Measurements from ENCODE around the gene MCTP1.

MCTP1 gene

DNA sequence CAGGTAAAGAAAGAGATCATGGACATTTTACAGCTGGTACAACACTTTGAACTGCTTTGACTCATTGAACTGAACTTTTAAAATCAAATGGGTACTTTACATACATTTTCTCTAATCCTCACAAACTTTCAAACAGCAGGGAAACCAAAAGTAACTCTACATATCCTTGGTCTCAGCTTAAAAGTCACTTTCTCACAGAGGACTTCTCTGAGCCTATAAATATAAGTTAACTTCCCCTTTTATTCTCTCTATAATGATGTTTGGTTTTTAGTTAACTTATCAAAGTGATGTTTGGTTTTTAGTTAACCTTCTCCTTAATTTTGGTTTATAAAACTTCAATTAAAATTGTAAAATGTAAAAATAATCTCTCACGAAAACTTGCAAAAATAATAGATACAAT lies 209.8 kb downstream of the MCTP1 start:
- DNase-seq (ENCODE audit: low spot score), result no peak

DNA sequence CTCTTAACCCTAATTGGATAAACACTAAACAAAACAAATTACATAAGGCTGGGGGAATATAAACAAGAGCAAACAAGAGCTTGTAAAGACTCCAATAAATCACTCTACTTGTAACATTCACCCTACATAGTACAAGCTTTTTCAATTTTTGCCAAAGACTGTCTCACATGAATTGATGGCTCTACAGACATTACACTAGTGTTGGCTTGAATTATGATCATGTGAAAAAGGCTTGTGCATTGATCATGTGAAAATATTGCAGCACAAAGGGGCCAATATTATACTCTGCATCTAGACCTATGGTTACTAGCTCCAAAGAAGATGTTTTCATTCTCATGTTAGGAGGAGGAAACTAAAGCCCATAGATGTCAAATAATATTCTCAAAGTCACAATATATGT lies 212.6 kb downstream of the MCTP1 start:
- no peak for DNase-seq (ENCODE audit: low spot score)

DNA sequence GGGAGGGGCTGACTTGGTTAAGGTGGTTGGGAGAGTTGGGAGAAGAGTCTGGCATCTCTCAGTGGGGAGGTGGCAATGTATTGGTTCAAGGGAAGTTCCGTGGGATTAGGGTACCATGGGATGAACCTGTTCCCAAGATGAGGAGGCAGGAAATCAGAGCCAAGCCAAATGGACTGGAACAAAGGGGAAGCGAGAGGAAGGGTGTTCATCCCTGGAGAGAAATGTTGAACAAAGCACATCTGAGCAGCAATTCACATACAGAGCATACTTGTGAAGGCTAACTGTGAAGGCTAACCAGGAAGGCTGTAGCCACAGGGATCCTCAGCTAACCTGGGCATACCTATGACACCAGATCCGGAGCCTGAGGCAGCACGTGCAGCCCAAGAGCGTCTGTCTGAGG lies 214.0 kb downstream of the MCTP1 start:
- no peak for DNase-seq (ENCODE audit: low spot score)

DNA sequence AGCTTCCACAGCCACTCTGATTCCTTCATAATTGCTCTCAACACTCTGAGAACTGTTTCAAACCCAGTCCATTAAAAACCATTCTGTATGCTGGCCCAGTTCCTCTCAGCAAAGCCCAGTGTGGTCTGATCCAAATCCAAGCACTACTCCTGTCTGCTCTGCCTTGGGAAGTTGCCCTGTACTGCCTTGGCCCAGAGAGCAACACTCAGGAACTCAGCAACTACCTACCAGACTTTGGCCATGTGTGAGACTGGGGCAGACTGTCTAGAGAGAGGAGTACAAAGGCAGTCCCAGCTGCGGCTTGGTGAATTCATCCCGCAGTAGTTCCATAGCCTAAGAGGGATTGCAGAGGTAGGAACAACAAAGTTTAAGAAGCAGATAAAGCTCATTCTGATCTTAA lies 214.4 kb downstream of the MCTP1 start:
- DNase-seq (ENCODE audit: low spot score), result no peak

DNA sequence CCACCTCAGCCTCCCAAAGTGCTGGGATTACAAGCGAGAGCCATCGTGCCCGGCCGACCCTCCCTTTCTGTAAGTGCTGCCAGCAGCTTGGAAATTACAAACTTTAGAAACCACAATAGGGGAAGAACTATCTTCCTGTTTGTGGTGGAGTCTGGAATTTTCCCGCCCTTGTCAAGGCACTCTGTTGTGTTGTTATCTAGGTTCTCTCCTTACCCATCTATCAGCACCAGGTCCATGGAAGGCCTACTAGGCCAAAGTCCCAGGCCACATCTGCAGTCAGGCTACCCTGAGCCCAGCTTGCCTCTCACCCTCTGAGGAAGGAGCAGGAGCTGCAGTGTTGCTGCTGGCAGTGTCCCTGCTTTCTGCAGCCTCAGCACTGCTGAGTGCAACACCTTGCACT lies 214.9 kb downstream of the MCTP1 start:
- no peak for DNase-seq (ENCODE audit: low spot score)

DNA sequence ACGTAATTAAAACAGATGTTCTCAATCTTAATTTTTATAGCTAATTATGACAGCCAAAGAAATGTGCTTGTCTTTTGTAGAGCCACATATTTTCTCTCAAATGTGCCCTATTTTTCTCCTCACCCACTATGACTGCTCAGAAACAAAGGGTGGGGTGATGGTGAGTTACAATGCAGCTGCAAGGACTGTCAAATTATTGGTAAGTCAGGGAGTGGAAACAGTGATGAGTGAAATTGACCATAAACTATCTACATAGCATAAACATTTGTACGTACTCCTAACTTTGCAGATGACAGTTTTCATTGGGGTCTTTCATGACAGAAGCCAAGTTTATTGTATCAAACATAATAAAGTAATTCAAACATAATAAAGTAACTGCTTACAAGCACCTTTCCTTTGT lies 215.9 kb downstream of the MCTP1 start:
- DNase-seq (ENCODE audit: low spot score), result no peak

DNA sequence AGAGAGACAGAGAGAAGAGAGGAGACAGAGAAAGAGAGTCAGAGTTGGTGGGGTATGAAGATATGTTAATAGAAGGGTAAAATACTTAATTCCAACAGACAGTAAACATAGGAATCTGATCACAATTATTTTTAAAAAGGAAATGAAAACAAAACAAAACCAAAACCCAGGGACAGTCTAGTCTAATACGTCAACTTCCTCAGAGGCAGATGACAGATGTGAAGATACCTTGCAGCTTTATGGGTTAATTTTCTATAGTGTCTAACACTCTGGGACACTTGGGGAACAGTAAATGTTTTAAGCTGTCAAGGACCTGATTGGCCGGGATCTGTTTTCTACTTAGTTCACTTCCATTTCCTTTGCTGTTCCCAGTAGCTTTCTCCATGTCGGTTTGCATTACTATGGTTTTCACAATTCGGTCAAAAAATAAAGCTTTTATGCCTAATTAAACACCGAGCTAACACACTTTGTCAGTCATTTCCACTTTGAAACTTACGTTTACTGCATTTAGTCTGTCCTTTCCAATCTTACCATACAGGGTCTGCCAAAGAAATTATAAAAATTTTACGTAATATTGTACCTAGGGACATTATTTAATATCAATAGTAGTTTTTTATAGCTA lies 216.5 kb downstream of the MCTP1 start:
- no peak for DNase-seq (ENCODE audit: low spot score)

DNA sequence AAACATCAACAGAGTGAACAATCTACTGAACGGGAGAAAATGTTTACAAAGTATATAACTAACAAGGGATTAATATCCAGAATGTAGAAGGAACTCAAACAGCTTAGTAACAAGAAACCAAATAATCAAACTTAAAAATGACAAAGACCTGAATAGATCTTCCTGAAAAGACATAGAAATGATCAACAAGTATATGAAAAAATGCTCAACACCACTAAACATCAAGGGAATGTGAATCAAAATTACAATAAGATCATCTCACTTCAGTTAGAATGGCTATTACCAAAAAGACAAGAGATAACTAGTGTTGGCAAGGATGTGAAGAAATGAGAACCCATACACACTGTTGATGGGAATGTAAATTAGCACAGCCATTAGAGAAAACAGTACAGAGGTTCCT lies 218.8 kb downstream of the MCTP1 start:
- DNase-seq (ENCODE audit: low spot score), result no peak

DNA sequence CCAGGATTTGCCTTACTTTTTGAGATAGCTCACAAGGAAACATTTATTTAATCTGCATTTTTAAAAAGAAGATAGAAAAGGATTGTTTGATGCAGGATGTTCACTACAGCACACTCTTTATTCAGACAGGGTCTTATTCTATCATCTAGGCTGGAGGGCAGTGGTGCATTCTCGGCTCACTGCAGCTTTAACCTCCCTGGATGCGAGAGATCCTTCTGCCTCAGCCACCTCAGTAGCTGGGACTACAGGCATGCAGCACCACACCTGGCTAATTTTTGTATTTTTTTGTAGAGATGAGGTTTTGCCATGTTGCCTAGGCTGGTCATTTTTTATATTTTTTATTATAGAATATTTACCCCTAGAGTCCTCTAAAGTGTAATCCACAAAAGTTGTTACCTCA lies 221.4 kb downstream of the MCTP1 start:
- DNase-seq (ENCODE audit: low spot score), result no peak

DNA sequence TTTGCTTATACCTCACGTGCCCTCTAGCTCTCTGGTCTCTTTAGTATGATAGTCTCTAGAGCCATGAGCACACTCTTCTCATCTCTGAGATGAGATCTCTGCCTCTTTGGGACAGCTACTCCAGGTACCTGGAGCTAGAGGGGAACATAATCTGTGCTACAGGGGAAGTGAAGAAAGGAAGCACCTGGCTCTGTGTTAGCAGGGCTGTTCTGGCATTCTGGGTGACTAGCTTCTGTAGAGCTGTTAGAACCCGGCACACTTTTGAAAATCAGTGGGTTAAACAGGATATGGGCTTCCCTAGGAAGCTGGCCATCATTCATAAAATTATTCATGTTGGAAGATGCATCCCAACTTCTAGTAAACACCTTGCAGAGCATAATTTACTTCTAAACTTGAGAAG lies 224.8 kb downstream of the MCTP1 start:
- DNase-seq (ENCODE audit: low spot score), result no peak

DNA sequence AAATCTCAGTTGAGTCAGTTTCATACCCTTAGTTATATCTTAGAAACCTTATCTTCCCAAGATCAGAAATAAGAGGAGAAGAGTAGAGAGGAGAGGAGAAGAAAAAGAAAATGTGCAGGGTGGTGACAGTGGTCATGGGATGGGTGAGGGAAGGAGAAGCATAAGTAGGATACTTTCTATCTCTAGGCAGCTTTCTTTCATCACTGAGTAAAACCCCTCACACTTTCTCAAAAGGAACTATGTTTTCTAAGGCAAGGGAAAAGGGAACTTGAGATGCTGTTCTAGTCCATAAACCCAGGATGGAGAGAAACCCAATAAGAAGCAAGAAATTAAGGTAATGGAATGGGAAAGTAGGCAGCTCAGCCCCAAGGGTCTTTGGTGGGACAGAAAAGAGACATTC lies 225.3 kb downstream of the MCTP1 start:
- DNase-seq (ENCODE audit: low spot score), result no peak

DNA sequence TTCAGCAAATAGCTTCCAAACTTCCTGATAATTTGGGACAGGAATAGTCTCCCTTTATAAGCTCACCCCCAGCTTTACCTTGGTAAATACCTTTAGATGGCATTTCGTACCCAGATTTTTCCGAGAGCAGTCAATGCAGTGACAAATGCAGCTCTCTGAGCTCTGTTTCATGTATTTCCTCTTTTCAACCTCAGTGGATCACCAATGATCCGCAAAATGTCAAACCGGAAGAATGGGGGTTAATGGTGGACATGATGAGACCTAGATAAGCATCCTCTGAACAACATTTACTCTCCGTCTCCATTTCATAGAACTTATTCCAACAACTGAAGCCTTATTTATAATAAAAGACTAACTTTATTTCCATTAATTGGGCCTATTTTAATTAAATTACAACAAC lies 227.3 kb downstream of the MCTP1 start:
- DNase-seq (ENCODE audit: low spot score), result no peak

DNA sequence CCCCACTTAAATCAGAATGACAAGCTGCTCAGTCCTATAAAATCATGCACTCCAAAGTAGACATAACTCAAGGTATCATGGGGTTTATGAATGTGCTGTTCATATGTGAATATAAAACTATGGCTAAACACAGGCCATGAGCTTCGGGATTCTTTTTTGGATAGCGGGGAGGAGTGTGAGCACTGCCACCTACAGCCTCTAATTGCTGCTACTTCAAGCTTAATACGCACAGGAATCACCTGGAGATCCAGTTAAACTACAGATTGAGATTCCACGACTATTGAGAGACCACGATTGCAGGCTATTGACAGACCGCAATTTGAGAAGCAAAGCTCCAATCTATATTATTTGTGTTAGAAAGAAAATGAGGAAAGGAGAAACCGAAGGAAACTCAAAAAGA lies 231.6 kb downstream of the MCTP1 start:
- DNase-seq (ENCODE audit: low spot score), result no peak

DNA sequence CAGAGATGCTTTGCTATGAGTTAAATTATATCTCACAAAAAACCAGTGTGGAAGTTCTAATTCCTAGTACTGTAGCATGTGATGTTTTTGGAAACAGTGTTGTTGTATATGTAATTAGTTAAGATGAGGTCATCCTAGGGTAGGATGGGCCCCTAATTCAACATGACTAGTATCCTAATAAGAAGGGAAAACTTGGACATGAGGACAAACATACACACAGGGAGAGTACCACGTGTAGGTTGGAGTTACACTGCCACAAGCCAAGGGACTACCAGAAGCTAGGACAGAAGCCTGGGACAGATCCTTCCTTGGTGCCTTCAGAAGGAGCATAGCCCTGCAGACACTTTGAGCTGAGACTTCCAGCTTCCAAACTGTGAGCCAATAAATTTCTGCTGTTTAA lies 234.2 kb downstream of the MCTP1 start:
- no peak for DNase-seq (ENCODE audit: low spot score)

DNA sequence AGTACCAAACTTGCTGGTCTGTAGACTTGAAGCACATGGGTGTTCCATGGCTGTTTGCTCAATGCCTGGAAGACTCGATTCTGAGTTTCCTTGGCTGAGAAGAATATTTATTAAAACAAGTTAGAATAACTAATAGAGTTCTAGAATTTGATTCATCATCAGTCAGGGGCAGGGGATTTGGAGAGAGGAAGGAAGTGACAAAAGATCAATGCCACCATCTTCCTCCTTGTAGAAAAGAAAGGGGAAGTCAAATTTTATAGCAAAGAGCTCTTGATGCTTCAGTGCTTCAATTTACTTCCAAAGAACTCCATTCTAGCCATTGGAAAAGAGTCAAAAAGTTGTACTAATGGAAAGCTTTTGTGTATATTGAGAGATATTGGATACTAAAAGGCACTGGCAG lies 236.3 kb downstream of the MCTP1 start:
- no peak for DNase-seq (ENCODE audit: low spot score)

DNA sequence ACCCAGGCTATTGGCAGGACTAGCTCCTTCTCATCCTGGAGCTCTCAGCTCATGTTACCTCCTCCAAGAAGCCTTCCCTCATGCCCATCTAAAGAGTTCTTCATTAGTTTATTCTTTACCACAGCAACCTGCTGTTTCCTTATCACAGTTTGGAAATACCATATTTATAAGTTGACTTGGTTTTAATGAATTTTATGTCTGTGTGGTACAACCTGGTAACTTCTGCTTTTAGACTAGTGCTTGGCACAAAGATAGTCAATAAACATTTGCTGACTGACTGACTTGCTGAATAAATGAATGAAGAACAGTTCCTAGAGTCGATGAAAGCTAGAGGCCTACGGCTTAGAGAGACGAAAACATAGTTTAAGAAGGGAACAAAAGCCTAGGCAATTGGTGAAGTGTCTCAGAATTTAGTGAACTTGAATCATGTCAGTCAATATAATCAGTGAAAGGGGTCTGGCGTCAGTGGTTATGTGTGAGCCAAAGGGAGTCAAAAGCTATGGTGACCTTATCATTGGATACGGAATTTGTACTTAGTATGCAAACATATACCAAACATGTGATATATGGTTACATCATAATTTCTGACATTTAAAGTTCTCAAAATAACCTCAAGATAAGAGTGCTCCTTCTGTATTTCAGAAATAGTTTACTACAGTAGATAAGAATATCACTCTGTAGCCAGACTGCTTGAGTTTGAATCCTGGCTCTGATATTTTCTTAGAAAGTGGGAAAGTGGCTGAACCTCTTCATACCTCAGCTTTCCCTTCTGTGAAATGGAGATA lies 239.5 kb downstream of the MCTP1 start:
- no peak for DNase-seq (ENCODE audit: low spot score)

DNA sequence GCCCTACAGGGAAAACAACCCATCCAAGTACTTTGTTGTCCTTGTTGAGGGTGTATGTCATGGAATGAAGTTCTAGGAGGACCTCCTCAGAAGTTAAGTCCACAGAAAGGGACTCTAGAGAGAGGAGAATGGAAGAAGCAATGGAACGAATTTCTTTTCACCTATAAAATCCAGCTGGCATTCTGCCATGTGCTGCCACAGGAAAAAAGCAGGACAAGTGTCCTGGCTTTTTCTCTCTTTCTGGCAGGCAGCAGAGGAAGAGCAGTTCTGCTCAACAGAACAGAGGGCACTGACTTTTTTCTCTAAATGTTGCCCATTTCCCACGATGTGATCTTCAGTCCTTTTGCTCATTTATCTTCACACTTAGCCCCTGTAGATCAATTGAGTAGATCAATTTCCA lies 240.8 kb downstream of the MCTP1 start:
- DNase-seq (ENCODE audit: low spot score), result no peak

DNA sequence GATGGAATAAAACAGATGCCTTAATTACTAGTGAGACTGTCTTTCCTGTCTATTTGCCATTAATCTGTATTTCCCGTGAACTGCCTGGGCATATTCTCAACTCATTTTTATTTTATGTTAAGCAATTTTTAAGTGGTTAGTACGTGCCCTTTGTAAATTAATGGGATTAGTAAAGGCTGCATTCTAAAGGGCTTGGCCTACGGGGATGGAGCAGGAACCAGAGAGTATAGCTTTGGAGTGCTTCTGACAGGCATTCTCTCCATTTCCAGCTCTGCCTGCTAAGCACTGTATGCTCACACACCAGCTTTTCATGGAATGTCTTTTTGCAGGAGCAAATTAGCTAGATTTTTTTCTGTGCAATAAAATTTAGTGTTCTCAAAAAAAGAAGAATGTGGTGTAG lies 241.2 kb downstream of the MCTP1 start:
- DNase-seq (ENCODE audit: low spot score), result no peak

DNA sequence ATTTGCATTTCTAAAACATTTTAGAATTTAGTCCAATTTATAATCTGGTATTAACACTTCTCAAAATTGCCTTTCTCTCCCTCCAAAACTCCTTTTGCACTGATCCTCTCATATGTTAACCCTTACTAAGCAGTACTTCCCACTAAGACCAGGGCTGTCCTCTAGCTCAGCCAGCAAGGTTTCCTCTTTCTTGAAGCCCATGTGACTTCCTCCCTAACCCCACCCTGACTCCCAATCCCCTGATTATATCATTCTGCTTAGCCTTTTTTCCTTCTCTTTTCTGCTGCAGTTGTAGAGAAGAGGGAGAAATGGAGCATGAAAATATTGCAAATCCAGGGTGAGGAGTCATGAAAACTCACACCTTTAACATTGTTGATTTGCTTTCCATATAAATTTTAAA lies 241.7 kb downstream of the MCTP1 start:
- no peak for DNase-seq (ENCODE audit: low spot score)

DNA sequence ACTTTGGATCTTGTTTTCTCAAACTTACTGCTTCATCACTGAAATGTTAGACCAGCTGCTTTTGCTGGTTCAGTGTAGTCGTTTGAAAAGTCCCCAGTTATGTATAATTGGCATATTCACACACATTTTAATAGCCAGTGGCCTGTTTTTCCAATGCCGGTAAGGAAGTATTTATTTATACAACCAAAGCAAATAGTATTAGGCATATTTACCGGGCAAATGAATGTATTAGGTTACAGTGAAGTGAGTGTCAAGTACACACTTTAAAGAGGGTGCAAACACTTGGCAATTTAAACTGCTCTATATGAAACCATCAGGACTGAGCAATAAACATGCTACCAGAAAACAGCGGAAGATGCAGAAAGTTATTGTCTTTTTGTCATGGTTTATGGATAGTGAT lies 242.9 kb downstream of the MCTP1 start:
- no peak for DNase-seq (ENCODE audit: low spot score)

DNA sequence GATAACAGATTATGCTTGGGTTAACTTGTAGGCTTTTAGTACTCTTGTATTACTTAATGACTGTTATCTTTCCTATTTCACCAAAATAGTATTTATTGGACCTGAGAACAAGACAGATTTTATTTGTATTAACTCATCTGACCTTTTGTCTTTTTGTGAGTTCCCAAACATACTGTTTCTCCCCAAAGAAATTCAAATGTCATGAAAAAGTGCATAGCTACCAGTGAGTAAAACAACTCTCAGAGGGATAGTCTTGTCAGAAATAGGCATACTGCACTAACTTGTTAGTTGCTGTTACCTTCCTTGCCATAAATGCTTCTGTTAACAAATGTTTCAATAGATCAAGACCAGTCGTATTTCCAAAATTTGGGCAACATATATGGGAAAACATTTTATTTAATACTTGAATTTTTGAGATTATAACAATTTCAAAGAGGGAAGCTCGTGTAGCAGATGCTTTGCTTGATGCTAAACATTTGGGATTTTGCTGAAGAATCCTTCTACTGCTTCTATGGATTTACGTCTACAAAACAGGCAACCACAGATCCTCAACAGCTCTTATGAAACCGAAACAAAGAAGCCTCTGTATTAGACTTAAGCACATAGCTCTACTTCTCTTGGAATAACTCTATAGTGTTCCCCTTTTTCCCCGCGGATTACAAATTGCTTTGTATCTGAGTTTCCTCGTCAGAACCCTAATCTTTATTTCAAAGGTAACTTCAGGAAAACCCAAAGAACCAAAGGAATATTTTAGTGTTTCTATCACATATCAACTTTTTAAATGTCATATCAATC lies 248.8 kb downstream of the MCTP1 start:
- no peak for DNase-seq (ENCODE audit: low spot score)

DNA sequence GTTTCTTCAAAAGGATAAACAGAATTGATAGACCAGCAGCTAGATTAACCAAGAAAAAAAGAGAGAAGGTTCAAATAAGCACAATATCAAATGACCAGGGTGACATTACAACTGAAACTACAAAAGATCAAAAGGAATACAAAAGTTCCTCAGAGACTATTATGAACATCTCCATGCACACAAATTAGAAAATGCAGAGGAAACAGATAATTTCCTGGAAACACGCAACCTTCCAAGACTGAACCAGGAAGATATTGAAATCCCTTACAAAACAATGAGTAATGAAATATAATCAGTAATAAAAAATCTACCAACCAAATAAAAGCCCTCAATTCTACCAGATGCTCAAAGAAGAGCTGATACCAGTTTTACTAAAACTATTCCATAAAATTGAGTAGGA lies 252.1 kb downstream of the MCTP1 start:
- no peak for DNase-seq (ENCODE audit: low spot score)
